Cardiac muscle cell (in vitro differentiated cells and primary cell): Measurements from ENCODE around the gene WFS1. TPM values are rescaled to one million over a fixed set of nuclear protein-coding genes. Genes with fewer than 3 reads are reported as not detected.

ENCODE experiments used
- DNase-seq, 2 donors: peaks; one replicate each; pipeline versions ENCODE4 v3.0.0 to v3.0.0-alpha.2; 2010 to 2017; ENCODE audit warnings: low read depth in 1 of 2, low spot score in 1 of 2
- H3K27ac ChIP-seq: fragments of 200-600 bp; sonication (generic); 2 replicates; pipeline ENCODE4 v1.5.1; 2016
- H3K27me3 ChIP-seq: fragments of 200-600 bp; sonication (generic); 2 replicates; pipeline ENCODE4 v1.6.0; 2016; ENCODE audit warnings: control low read depth
- H3K36me3 ChIP-seq: fragments of 200-600 bp; sonication (generic); 2 replicates; pipeline ENCODE4 v1.5.1; 2016; ENCODE audit warnings: control low read depth
- H3K4me1 ChIP-seq: fragments of 200-600 bp; sonication (generic); 2 replicates; pipeline ENCODE4 v1.8.1; 2017; ENCODE audit warnings: low read depth, mild to moderate bottlenecking, mixed run types
- H3K4me3 ChIP-seq: fragments of 200-600 bp; sonication (generic); 2 replicates; pipeline ENCODE4 v1.5.1; 2016; ENCODE audit warnings: mild to moderate bottlenecking
- H3K9me3 ChIP-seq: fragments of 200-600 bp; sonication (generic); 2 replicates; pipeline ENCODE4 v1.5.1; 2017; ENCODE audit warnings: low read depth, mild to moderate bottlenecking, control low read depth
- CTCF ChIP-seq: IDR thresholded peaks from 2 replicates; pipeline ENCODE4 v1.5.1; 2012; ENCODE audit warnings: low read depth, mild to moderate bottlenecking, low read length
- polyA plus RNA-seq: library from polyadenylated mRNA; unstranded; fragments of >200 nt; fragmentation: Nextera tagmentation; extraction: Ambion mirVana; gene quantifications from 2 replicates; pipeline ENCODE4 v1.2.1, GENCODE V29; 2016
- total RNA-seq: library from RNA; depleted of rRNA; stranded (reverse); fragments of >200 nt; gene quantifications from 2 replicates; pipeline ENCODE4 v1.2.3, GENCODE V29; 2016

WFS1 gene
- total and polyA plus RNA-seq, 2 experiments from 2014 or later: 29.0 to 30.4 TPM

DNA sequence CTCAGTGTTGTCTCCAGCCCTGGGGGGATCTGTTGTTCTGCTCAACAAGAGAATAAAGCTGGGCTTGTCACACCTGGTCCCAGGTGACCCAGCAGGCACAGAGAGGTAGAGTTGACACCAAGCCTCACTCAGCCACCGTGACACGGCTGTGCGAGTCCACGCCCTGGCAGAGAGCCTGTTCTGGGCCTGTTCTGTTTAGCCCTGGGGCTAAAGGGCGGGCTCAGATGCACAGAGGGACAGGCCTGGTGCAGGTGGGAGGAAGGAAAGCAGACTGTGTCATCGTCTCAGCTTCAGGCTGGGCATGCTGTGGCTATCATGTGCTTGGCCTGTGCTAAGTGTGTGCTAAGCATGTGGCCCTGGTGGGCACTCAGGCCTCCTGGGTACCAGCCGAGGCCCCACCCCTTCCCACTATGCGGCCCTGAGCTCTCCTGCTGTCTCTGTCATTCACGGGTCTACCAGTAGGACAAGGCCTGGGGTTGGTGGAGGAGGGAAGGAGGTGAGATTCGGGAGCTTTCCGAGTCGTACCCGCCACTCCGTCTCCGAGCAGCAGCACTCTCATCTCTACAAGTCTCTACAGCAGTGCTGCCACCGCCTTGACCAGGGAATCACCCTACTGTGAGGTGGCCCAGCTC lies 10.8 kb downstream of the WFS1 start:
- no peaks in the 10 kb centered on the region for H3K4me1 ChIP-seq
- no peak overlapping the region for H3K4me3 ChIP-seq
- H3K27ac ChIP-seq: no peak overlapping the region
- H3K36me3 ChIP-seq: no peaks in the 10 kb centered on the region
- no peaks in the 10 kb centered on the region for H3K27me3 ChIP-seq
- H3K9me3 ChIP-seq: no peaks in the 10 kb centered on the region
- no peak for TF ChIP-seq CTCF
- DNase-seq: no peak

DNA sequence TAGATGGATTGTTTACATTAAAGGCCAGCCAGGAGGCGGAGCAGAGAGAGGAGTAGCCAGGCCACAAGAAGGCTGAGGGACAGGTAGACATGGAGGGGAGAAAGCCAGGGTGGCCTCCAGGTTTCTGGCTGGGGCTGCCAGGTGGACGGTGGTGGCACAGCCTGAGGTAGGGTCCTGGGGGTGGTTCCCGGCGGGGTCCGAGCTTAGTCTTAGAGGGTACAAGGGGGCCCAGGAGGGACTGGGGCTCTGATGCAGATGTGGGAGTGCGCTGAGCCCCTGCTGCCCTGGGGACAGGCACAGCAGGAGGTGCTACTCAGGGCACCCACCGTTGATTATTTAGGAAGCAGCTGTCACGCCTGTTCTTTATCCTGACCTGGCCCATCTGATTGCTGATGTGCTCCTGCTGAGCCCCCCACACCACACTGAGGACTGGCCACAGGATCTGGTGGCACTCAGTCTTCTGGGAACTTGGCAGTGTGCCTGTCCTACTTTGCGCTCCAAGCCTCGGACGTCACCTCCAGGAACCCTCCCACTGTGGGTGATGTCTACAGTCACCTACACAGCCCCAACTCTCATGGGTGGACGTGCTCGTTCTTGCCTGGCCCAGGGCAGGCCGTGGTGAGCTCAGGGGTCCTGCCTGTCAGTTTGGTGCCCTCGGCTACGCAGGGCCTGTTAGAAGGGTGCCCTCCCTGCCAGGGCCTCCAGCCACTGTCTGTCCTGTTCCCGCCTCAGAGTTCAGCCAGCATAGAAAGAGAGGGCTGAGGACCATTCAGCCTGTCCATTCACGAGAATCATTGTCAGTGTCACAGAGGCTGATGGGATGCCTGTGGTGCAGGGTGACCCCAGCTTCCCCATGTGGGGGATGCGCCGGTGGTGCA lies 12.0 kb downstream of the WFS1 start:
- H3K9me3 ChIP-seq: no peaks in the 10 kb centered on the region
- H3K36me3 ChIP-seq: no peaks in the 10 kb centered on the region
- H3K4me3 ChIP-seq: no peak overlapping the region
- DNase-seq: no peak
- H3K4me1 ChIP-seq: no peaks in the 10 kb centered on the region
- no peaks in the 10 kb centered on the region for H3K27me3 ChIP-seq
- TF ChIP-seq CTCF: no peak
- H3K27ac ChIP-seq: no peak overlapping the region

GRCh38 chr4:6282314-6282771 lies 12.7 kb downstream of the WFS1 start:
- Histone ChIP-seq H3K4me3 (no peak overlapping the region), H3K36me3 (peaks cover 2% of the 10 kb centered on the region), H3K4me1 (no peaks in the 10 kb centered on the region), H3K9me3 (no peaks in the 10 kb centered on the region), H3K27ac (no peak overlapping the region), H3K27me3 (no peaks in the 10 kb centered on the region)
- no peak for TF ChIP-seq CTCF
- peak in 1 of 2 donors; percentile 67 for DNase-seq

GRCh38 chr4:6283282-6283681 lies 13.6 kb downstream of the WFS1 start:
- H3K4me1 ChIP-seq: no peaks in the 10 kb centered on the region
- DNase-seq: no peak
- H3K36me3 ChIP-seq: peaks cover 3% of the 10 kb centered on the region
- TF ChIP-seq CTCF: no peak
- H3K27me3 ChIP-seq: no peaks in the 10 kb centered on the region
- H3K9me3 ChIP-seq: no peaks in the 10 kb centered on the region
- H3K27ac ChIP-seq: no peak overlapping the region
- no peak overlapping the region for H3K4me3 ChIP-seq

DNA sequence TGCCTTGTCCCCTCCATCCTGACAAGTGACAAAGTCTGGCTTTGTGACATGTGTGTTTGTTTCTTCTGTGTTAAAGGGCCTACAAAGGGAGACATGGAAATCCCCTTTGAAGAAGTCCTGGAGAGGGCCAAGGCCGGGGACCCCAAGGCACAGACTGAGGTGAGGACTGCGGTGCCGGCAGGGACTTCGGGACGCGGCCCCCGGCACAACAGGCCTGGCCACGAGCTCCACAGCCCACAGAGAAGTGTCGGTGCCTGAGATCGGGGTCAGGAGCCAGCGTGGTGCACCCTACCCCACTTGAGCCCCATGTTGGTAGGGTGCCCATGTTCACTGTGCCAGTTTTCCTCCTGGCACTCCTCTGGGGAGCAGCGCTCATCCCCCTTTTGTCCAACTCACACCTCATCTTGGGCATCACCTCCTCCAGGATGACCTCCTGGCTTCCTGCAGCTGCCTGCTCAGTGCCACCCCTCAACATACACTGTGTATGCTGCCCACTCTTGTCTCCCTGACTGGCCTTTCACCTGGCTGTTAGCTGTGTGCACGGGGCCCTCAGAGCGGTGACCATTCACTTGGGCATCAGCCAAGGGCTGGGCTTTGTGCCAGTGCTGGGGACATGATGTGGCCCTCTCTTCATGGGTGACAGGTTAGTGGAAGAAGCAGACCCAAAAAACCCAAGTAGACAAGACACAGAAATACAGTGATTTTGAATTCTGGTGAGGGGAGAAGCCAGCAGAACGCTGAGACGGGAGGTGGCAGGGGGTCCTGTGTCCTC lies 17.6 kb downstream of the WFS1 start:
- H3K4me1 ChIP-seq: no peaks in the 10 kb centered on the region
- no peaks in the 10 kb centered on the region for H3K27me3 ChIP-seq
- no peak for TF ChIP-seq CTCF
- H3K4me3 ChIP-seq: no peak overlapping the region
- DNase-seq: no peak
- H3K27ac ChIP-seq: no peak overlapping the region
- no peaks in the 10 kb centered on the region for H3K9me3 ChIP-seq
- H3K36me3 ChIP-seq: peaks cover 6% of the 10 kb centered on the region
